Calu3 (cell line): ENCODE measurements around the gene MEST. TPM values are rescaled to one million over a fixed set of nuclear protein-coding genes. Genes with fewer than 3 reads are reported as not detected.
"Not testable (repeated sequence)": the region's sequence is repeated elsewhere in the genome, so short reads cannot be mapped to it uniquely, and the experiment has no call there.

ENCODE experiments used
- BruUV-seq: library from RNA; stranded (reverse); fragments of 400-500 nt; replicated peaks from 2 replicates; lab custom pipeline; 2021; lab: Mats Ljungman, UMichigan
- CTCF ChIA-PET: fragments of 300-600 bp; sonication (Branson Sonifier 250); formaldehyde crosslinking; loops from one replicate; lab custom pipeline; 2022; ENCODE audit warnings: antibody characterized with exemption; lab: Charles Lee
- DNase-seq: peaks from one replicate; pipeline ENCODE4 v3.0.0; 2022
- H3K27ac Mint-ChIP-seq: one replicate; pipeline ENCODE4 v1.8.0; 2022; ENCODE audit warnings: mixed read lengths; ENCODE audit not compliant: unreplicated experiment
- H3K27me3 Mint-ChIP-seq: one replicate; pipeline ENCODE4 v1.8.0; 2022; ENCODE audit warnings: mixed read lengths; ENCODE audit not compliant: unreplicated experiment
- H3K36me3 Mint-ChIP-seq: one replicate; pipeline ENCODE4 v1.8.0; 2022; ENCODE audit warnings: mild to moderate bottlenecking, moderate library complexity, mixed read lengths; ENCODE audit not compliant: insufficient read depth, unreplicated experiment
- H3K4me1 Mint-ChIP-seq: one replicate; pipeline ENCODE4 v1.8.0; 2022; ENCODE audit warnings: mild to moderate bottlenecking, low read depth, mixed read lengths; ENCODE audit not compliant: unreplicated experiment
- H3K4me3 Mint-ChIP-seq: one replicate; pipeline ENCODE4 v1.8.0; 2022; ENCODE audit warnings: mild to moderate bottlenecking, low read depth, moderate library complexity, mixed read lengths; ENCODE audit not compliant: unreplicated experiment
- H3K9me3 Mint-ChIP-seq: one replicate; pipeline ENCODE4 v1.8.0; 2022; ENCODE audit warnings: low read depth, mixed read lengths; ENCODE audit not compliant: unreplicated experiment
- intact Hi-C: fragments of 100-400 bp; cut with micrococcal nuclease; formaldehyde crosslinking; loops from one replicate; pipeline ENCODE4 v1.10.0; 2022; ENCODE audit not compliant: unreplicated experiment
- total RNA-seq: library from RNA; stranded (reverse); gene quantifications from 2 replicates; pipeline ENCODE4 v1.2.3, GENCODE V29; 2022
- TF ChIP-seq, protein P1 (sequence below): fragments of 200-600 bp; IDR thresholded peaks from one replicate; pipeline ENCODE4 v1.8.0; 2022; ENCODE audit warnings: antibody characterized with exemption; ENCODE audit not compliant: unreplicated experiment

The MEST gene
- total RNA-seq, 1 experiment from 2014 or later = 62.6 TPM

DNA sequence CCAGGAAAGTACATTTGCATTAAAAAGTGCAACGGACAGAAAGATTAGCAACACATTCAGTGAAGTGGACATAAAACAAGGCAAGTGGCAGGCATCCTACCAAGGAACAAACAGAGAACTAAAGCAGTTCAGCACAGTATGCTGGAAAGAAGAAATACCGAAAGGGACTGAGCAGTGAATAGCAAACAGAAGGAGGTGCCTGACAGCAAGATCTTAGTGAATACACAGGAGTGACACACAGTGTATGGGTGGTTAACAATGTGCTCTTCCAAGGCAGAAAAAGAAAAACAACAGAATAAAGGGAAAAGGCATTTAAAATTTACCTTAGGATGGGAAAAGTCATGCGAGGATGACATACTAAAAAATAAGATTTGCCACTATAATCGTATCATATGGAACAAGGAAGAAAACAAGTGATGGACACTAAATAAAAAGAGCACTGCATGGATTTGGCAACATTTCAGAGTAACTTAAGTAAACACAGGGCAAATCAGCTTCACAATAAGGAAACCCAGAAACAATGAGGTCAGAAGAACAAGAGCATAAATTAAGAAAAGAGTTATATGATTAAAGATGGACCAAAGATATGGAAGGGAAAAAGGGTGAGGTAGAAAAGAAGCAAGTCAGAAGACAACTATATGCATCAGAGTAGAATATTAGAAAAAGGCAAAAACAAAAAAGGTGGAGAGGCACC lies 29.5 kb downstream of the MEST start:
- no peaks in the 10 kb centered on the region for H3K36me3 Mint-ChIP-seq
- no peak overlapping the region for H3K27ac Mint-ChIP-seq
- no peaks in the 10 kb centered on the region for H3K4me1 Mint-ChIP-seq
- H3K4me3 Mint-ChIP-seq = no peak overlapping the region
- no peaks in the 10 kb centered on the region for H3K9me3 Mint-ChIP-seq
- TF ChIP-seq, protein P1, sequence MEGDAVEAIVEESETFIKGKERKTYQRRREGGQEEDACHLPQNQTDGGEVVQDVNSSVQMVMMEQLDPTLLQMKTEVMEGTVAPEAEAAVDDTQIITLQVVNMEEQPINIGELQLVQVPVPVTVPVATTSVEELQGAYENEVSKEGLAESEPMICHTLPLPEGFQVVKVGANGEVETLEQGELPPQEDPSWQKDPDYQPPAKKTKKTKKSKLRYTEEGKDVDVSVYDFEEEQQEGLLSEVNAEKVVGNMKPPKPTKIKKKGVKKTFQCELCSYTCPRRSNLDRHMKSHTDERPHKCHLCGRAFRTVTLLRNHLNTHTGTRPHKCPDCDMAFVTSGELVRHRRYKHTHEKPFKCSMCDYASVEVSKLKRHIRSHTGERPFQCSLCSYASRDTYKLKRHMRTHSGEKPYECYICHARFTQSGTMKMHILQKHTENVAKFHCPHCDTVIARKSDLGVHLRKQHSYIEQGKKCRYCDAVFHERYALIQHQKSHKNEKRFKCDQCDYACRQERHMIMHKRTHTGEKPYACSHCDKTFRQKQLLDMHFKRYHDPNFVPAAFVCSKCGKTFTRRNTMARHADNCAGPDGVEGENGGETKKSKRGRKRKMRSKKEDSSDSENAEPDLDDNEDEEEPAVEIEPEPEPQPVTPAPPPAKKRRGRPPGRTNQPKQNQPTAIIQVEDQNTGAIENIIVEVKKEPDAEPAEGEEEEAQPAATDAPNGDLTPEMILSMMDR = no peak
- intact Hi-C loops = no loop called here
- CTCF ChIA-PET = no interaction called here
- H3K27me3 Mint-ChIP-seq = no peaks in the 10 kb centered on the region
- BruUV-seq = no TSS peak
- no peak for DNase-seq

DNA sequence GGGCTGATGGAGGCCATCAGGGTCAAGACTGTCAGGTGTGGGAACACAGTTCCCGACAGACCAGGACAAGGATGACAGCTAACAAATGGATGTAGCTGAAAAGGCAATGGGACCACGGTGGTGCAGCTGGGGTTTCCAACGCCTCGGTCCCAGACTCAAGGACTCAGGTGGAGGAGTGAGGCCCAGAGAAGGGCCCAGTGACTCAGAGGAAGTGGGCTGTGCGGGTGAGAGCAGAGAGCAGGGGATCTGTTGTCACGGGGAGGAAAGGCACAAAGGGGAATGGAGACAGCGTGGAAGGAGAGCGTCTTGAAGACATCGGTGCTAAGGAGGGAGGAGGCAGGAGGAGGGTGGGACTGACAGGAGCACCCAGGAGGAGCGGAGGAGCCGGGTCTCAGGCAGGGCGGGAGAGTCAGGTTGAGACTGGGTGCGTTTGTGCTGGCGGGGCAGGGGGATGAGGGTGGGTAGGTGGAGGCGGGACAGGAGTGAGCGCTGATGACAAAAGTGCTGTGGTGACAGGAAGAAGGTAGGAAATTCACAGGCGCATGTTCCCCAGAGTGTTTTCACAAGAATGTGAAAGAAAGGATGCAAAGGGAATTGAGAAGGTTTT lies 31.7 kb downstream of the MEST start:
- H3K27ac Mint-ChIP-seq, H3K36me3 Mint-ChIP-seq, intact Hi-C loops, H3K4me1 Mint-ChIP-seq, H3K4me3 Mint-ChIP-seq, CTCF ChIA-PET, H3K9me3 Mint-ChIP-seq, DNase-seq, BruUV-seq, H3K27me3 Mint-ChIP-seq: not testable (repeated sequence)

DNA sequence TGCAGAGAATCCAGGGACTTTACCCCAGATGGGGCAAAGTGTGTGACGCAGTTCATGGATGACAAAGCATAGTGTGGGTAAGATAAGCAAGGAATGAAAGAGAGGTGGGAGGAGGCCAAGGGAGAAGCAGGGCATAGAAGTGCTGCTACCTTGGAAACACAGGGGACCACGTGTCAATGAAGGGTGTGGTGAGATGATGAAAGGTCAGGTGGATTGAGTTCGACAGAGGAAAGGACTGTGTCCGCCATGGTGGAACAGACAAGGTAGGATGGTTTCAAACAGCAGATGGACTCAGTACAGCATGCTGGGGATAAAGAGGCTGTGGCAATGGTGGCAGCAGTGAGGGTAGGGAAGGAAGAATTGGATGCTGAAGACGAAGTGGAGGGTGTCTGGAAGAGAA lies 32.7 kb downstream of the MEST start:
- TF ChIP-seq, protein P1 = no peak
- BruUV-seq = no TSS peak
- Mint-ChIP-seq H3K36me3 (no peaks in the 10 kb centered on the region), H3K27me3 (no peaks in the 10 kb centered on the region), H3K4me1 (no peaks in the 10 kb centered on the region), H3K4me3 (no peak overlapping the region), H3K9me3 (no peaks in the 10 kb centered on the region), H3K27ac (no peak overlapping the region)
- no peak for DNase-seq
- intact Hi-C loops = no loop called here
- CTCF ChIA-PET = no interaction called here

DNA sequence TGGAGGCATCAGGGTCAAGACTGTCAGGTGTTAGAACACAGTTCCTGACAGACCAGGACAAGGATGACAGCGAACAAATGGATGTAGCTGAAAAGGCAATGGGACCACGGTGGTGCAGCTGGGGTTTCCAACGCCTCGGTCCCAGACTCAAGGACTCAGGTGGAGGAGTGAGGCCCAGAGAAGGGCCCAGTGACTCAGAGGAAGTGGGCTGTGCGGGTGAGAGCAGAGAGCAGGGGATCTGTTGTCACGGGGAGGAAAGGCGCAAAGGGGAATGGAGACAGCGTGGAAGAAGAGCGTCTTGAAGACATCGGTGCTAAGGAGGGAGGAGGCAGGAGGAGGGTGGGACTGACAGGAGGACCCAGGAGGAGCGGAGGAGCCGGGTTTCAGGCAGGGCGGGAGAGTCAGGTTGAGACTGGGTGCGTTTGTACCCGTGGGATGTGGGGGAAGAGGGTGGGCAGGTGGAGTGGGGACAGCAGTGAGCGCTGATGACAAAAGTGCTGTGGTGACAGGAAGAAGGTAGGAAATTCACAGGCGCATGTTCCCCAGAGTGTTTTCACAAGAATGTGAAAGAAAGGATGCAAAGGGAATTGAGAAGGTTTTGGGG lies 36.0 kb downstream of the MEST start:
- H3K27me3 Mint-ChIP-seq, H3K4me3 Mint-ChIP-seq, H3K4me1 Mint-ChIP-seq, H3K36me3 Mint-ChIP-seq, H3K27ac Mint-ChIP-seq, BruUV-seq, DNase-seq, CTCF ChIA-PET, H3K9me3 Mint-ChIP-seq, intact Hi-C loops: not testable (repeated sequence)

DNA sequence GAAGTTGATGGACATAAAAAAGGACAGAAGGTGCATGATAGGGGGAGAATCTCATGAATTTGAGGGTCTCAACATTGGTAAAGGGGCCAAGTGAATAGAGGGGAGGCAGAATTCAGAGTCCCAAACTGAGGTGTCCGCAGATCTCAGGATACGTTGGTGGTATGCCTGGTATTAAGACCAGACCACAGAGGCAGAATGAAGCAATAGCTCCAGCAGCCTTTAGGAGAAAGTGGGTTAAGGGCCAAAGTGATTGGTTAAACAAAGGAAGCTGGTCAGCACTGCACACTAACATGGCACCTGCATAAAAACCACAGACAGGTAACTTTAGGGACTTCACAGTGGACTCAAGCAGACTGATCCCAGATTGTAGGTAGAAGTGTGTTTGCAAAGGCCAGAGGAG lies 37.5 kb downstream of the MEST start:
- intact Hi-C loops = no loop called here
- Mint-ChIP-seq H3K27ac (no peak overlapping the region), H3K4me1 (no peaks in the 10 kb centered on the region), H3K27me3 (no peaks in the 10 kb centered on the region), H3K9me3 (no peaks in the 10 kb centered on the region), H3K36me3 (no peaks in the 10 kb centered on the region), H3K4me3 (no peak overlapping the region)
- CTCF ChIA-PET = no interaction called here
- DNase-seq = no peak
- TF ChIP-seq, protein P1 = no peak
- BruUV-seq = no TSS peak

DNA sequence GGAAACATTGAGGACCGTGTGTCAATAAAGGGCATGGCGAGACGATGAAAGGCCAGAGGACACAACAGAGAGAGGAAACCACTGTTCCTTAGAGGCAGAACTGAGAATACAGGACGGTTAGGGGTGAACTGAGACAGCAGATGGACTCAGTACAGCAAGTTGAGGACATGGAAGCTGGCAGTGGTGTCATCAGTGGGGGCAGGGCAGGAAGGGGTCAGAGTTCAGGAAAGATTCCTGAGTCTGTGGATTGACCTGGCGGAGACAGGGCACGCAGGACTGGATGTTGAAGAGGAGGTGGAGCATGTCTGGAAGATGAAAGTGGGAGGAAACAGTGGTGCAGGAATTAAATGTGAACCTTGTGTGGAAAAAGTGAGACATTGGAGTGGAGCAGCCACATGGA lies 46.0 kb downstream of the MEST start:
- BruUV-seq, H3K36me3 Mint-ChIP-seq, DNase-seq, H3K27me3 Mint-ChIP-seq, H3K4me3 Mint-ChIP-seq, H3K27ac Mint-ChIP-seq, intact Hi-C loops, H3K4me1 Mint-ChIP-seq, CTCF ChIA-PET, H3K9me3 Mint-ChIP-seq: not testable (repeated sequence)

DNA sequence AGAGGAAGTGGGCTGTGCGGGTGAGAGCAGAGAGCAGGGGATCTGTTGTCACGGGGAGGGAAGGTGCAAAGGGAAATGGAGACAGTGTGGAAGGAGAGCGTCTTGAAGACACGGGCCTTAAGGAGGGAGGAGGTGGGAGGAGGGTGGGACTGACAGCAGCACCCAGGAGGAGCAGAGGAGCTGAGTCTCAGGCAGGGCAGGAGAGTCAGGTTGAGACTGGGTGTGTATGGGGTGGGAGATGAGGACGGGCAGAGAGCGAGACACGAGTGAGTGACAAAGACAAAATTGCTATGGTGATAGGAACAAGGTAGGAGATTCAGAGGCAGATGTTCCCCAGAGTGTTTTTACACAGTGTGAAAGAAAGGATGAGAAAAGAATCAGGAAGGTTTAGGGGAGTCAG lies 49.4 kb downstream of the MEST start:
- DNase-seq, H3K4me3 Mint-ChIP-seq, BruUV-seq, H3K4me1 Mint-ChIP-seq, intact Hi-C loops, H3K9me3 Mint-ChIP-seq, CTCF ChIA-PET, H3K36me3 Mint-ChIP-seq, H3K27ac Mint-ChIP-seq, H3K27me3 Mint-ChIP-seq: not testable (repeated sequence)
